ENCODE results near the gene MBNL2. TPM values are rescaled to one million over a fixed set of nuclear protein-coding genes. Genes with fewer than 3 reads are reported as not detected.
A peak's percentile ranks its signal among the peaks of the same experiment; 100 is the strongest.

The MBNL2 gene
- total and polyA plus RNA-seq, 2 of the 13 experiments (the other 11 are each of a cell fraction or from before 2014, with no cell fraction given): 30.8 to 59.0 TPM

- TF ChIP-seq REST (IDR thresholded peaks at IDR 0.05; ENCODE audit: borderline replicate concordance in 1 of 2, low read depth in 1 of 2, low read length in 2 of 2): no peak
- no peak for TF ChIP-seq SIN3B (IDR thresholded peaks at IDR 0.05; ENCODE audit: low read length)
- TF ChIP-seq ZBTB7A (CRISPR knock-in tag; IDR thresholded peaks at IDR 0.05): peak; percentile 49; the same call in 1 of the 2 replicates
- TF ChIP-seq TFAP4 (IDR thresholded peaks at IDR 0.05; ENCODE audit: borderline replicate concordance, low read depth): no peak
- no peak for TF ChIP-seq HMGXB3 (CRISPR knock-in tag; IDR thresholded peaks at IDR 0.05; ENCODE audit: borderline replicate concordance)
- no peak for TF ChIP-seq ZNF362 (CRISPR knock-in tag; IDR thresholded peaks at IDR 0.05; ENCODE audit: borderline replicate concordance)
- no peak for TF ChIP-seq HMG20B (CRISPR knock-in tag; conservative IDR thresholded peaks at IDR 0.05)
- TF ChIP-seq MEIS2 (CRISPR knock-in tag; IDR thresholded peaks at IDR 0.05): no peak
- TF ChIP-seq JUNB (CRISPR knock-in tag; IDR thresholded peaks at IDR 0.05; ENCODE audit: borderline replicate concordance): no peak
- TF ChIP-seq ZNF264 (CRISPR knock-in tag; IDR thresholded peaks at IDR 0.05): no peak
- no peak for TF ChIP-seq THAP8 (CRISPR knock-in tag; IDR thresholded peaks at IDR 0.05; ENCODE audit: borderline replicate concordance)
- no peak for TF ChIP-seq ZNF281 (CRISPR knock-in tag; IDR thresholded peaks at IDR 0.05; ENCODE audit: borderline replicate concordance)
- TF ChIP-seq KLF13 (CRISPR knock-in tag; IDR thresholded peaks at IDR 0.05): no peak
- TF ChIP-seq KDM5A (IDR thresholded peaks at IDR 0.05; ENCODE audit: borderline replicate concordance, low read length): no peak
Measured at GRCh38 chr13:97434397-97435201, 212.5 kb downstream of the MBNL2 start (continued).
